Esophagus mucosa (tissue), 1 donor: ENCODE measurements around the gene ERI3. TPM values are rescaled to one million over a fixed set of nuclear protein-coding genes. Genes with fewer than 3 reads are reported as not detected.
A peak's percentile ranks its signal among the peaks of the same experiment; 100 is the strongest.

Experiments used
- ATAC-seq: fragments of 200-7000 bp; cut with Tn5 transposase; one replicate; pipeline ENCODE4 v1.9.1; 2020
- total RNA-seq: library from RNA; stranded (reverse); gene quantifications from one replicate; pipeline ENCODE4 v1.2.4, GENCODE V29; 2023
- donor health status: DM: yes; HTN: yes; CAD: no.

The ERI3 gene
- total RNA-seq = 26.5 TPM

DNA sequence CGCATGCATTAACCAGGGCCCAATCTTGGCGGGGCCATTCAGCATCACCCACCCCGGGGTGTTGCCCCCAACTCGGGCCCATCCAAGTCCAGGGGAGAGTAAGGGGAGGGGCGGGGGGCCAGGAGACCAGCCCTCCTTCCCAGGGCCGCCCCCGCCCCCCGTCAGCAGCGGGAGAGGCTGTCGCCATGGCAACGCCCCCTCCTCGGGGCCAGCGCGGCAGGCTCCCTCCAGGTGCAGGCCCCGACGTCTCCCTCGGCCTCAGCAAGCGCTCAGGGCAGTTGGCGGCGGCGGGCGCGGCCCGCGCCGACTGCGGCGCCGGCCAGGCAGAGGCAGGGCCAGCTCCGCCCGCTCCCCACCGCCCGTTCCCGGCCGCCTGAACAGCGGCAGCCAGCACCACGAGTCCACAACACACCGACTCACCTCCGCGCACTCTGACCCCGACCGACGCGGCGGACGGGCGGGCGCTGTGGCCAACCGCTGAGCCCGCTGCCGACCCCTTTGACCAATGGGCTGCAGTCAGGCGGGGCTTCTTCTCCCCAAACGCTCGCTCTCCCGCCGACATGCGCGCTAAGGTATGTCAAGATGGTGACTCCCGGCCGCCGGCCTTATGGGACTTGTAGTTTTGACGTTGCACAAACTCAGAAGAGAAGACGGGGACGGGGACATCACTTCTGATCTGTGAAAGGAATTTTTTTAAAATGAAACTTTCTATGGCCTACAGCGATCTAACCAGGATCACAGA is at the start of gene ERI3:
ERI3 (minus strand) TSS at position 418 of the 742 bp plus-strand sequence; CDS start at position 187, 231 bp downstream.
- peak; percentile 100 for ATAC-seq

DNA sequence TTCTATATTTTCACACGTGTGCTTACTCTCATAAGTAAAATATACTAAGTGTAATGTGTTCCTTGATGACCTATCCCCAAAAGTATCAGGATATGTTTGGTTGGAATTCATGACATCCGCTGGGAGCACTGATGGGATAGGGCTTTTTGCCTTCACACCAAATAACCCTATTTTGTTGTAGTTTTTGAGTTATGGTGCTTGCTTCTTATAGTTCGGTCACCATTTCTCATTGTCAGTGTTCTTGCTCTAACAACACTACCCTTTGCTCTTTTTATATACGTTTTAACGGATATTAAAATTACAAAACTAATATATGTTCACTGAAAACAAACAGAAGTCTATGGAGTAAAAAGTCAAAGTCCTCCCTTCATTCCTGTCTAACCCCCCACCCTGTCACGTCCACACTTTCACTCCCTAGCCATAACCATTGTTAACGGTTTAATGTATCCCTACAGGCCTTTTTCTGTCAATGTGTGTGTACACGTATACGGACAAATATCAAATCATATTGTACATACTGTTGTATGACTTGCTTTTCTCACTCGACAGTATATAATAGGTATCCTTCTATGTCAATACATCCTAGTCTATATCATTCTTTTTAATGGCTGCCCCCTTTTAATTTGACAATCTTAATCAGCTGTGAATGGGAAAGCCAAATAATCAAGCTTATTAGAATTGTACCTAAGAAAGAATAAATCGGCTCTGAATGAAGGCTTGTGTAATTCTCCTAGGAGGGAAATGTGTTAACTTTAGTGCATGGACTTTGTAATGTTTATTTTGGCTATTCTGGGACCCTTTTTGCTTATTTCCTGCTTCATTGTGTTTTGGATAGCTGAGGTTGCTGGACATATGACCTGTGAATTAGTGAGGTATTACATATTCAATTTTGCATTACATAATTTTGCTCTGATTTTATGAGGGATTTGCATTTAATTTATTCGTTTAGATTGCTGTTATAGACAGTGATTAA is 46.5 kb upstream of the ERI3 start:
- no peak for ATAC-seq

GRCh38 chr1:44390277-44390676 is 35.2 kb upstream of the ERI3 start:
- no peak for ATAC-seq

DNA sequence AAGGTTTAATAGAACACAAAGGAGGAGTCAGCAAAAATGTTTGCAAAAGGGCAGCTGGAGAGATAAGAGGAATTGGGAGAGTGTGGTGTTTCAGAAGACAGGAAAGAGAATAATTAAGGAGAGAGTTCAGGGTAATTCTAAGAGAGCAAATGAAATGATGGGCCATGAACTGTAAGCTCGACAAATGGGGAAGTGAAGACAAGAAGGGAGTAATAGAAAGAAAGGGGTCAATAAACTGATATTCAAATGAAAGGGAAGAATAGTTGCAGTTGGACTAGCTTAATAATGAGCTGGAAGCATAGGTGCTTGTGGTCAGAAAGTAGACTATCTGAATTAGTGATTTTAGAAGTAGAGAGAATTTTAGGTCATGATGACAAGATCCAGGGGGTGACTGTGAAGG is 34.4 kb upstream of the ERI3 start:
- no peak for ATAC-seq

- ATAC-seq = no peak
Observed at GRCh38 chr1:44388551-44388950, 33.5 kb upstream of the ERI3 start.

DNA sequence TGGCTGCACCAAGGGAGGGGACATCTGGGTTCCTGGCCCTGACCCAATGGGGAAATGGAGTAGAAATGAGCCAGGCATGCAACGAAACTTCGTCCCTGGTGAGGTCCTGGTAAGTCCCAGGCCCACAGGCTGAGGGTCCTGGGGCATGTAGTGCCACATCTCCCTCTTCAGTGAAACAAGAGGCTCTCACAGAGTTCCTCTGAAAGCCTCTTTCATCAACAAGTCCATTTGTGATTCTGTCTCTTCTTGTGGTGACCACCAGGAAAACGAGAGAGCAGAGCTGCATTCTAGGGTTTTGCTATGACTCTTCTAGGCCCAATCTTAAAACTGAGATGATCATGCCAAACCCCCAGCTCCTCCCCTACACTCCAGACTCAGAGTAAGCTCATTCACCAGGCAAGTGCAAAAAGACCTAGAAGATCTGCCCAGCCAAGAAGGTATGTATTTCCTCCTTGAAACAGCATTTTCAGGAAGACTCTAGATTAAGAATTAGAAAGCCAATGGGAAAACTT is 25.7 kb upstream of the ERI3 start:
- no peak for ATAC-seq

GRCh38 chr1:44377925-44378784 is 23.1 kb upstream of the ERI3 start:
- no peak for ATAC-seq

DNA sequence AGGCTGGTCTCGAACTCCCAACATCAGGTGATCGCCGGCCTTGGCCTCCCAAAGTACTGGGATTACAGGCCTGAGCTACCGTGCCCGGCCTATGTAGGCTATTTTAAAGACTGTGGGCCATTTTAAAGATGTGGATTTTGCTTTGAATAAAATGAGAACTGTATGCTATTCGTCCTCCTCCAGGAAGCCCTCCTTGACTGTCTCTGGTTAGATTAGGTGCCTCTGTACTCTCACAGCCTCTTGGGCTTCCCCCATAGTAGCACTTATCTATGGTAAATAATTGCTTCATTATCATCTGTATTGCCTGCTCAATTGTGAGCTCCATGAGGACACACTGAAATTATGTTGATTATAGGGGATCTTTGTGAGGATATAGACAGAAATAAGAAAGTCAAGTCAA is 20.5 kb upstream of the ERI3 start:
- ATAC-seq = no peak

DNA sequence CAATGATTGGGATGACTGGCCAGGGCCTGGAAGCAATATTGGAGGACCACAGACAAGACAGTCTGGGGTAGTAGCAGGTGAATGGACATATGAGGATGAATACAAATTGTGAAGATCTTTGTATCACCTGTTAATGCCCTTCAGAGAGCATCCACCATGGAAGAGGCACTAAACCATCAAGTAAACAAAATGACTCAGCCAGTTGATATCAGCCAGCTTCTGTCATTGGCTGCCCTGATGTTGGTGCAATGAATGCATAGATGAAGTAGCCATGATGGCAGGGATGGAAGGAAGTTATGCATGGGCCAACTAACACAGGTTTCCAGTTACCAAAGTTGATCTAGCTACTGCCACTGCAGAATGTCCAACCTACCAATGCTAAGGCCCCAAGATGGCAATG is 16.1 kb upstream of the ERI3 start:
- ATAC-seq = no peak

GRCh38 chr1:44368471-44369151 is 13.6 kb upstream of the ERI3 start:
- ATAC-seq = no peak

DNA sequence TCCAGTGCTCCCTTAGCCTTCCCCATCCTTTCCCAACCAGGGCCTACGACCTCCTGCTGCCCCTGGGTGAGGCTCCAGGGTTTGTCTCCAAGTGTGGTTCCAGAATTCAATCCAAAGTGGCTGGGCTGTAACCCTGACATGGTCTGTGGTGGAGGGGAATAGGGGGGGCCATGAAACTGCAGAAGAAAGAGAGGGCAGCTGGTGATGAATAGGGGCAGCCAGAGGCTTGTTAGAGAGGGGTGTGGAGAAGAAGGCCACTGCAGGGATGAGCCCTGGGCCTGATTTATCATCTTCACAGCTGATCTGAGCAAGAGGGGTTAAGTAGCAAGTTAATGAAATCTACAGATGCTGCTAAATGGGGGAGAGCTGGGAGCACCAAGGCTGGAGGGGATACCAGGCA is 12.9 kb upstream of the ERI3 start:
- no peak for ATAC-seq

DNA sequence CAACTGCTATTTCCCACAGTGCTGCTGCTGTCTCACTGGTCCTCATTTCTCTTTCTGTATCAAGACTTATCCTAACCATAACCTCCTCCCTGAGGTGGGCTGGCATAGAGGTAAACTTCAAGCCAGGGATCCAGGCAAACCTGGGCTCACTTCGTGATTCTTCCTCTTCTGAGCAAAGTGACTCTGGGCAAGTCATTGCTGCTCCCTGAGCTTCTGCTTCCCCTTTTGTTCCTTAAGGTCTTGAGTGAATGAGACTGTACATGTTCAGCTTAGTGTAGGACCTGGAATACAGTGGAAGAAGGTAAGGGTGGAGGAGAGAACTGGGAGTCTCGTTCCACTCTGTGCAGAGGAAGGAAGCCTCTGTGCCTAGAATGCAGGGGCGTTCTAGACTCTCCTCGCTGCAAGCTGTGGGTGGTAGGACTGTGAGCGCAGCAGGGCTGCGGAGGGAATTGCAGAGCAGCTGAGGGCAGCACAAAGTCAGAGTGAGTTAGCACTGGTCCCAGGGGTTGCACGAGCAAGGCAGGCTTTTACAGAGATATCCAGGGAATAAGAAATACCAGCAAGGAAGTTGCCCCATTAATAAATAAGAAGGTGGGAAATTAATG is 11.4 kb upstream of the ERI3 start:
- no peak for ATAC-seq

DNA sequence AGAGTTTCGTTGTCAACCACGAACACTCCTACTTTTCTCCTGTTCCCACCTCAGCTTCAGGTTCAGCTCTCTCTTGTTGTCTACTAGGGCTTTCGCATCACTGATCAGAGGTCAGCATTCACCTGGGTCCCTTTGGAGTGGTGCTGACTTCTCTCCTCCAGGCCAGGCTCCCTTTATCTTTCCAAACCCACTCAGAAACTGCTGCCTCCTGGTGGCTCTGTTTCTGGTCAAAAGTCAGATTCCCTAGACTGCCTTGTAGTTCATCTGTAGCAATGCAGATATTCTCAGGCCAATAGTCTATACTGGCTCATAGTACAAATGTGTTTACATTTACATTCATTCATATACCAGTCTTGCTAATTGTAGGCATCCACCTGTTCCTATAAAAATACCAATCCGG is 6.4 kb upstream of the ERI3 start:
- no peak for ATAC-seq

GRCh38 chr1:44359234-44359935 is 4.3 kb upstream of the ERI3 start:
- ATAC-seq = no peak

DNA sequence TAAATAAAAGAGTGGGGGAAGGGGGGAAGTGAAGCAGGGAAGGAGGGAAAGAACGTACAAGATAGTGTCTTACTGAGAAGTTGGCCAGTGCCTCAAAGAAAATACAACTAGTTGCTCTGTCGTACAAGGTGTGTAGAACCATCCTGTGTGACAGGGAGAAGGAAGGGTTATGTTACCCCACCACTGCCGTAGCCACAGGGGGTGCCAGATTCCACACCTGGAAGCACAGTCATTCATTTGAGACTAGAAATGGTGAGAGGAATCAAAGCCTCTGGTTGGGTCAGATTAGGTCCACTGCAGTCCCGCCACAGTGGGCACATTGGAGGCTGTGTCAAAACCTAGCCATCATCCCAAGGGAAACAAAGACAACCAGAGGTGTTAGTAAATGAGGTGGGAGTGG is 2.7 kb upstream of the ERI3 start:
- no peak for ATAC-seq

- no peak for ATAC-seq
Observed at GRCh38 chr1:44355582-44356305, 687 bp upstream of the ERI3 start.

DNA sequence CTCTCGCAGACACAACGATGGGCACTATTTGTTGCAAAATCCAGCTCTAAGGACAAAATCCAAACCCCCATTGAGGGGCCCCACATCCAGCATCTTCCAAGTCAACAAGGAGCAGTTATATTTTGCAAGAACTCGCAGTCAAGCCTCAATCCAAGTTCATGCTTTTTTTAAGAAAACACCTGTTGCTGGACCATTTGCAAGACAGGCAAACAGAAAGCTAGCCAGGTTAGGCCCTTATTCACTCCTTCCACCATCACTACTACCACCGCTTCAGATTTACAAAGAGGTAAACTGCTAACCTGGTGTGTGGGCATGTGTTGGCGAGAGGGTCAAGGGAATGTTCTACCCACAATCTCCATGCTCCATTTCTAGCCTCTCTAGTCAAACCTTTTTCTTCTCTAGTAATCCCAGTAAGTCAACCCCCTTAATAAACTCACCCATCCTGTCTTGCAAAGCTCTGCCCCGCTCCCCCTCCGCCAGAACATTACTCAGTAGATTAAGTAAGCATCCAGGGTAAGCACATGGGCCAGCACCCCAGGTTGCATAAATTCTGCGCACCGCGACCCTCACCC is 703 bp downstream of the ERI3 start:
- peak; percentile 27 for ATAC-seq

GRCh38 chr1:44353604-44354003 is 1.5 kb downstream of the ERI3 start:
- ATAC-seq = no peak

DNA sequence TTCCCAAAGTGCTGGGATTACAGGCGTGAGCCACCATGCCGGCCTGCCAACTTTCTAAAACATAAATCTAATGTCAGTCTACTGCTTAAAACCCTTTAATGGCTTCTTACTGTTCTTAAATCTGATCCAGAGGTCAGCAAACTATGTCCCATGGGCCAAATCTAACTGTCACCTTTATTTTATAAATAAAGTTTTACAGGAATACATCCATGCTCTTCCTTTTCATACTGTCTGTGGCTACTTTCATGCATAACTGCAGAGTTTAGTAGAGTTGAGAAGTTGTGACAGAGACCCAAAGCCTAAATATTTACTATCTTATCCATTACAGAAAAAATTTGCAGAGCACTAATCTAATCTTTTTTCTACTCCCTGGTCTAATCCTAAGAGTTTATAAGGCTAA is 3.8 kb downstream of the ERI3 start:
- no peak for ATAC-seq

DNA sequence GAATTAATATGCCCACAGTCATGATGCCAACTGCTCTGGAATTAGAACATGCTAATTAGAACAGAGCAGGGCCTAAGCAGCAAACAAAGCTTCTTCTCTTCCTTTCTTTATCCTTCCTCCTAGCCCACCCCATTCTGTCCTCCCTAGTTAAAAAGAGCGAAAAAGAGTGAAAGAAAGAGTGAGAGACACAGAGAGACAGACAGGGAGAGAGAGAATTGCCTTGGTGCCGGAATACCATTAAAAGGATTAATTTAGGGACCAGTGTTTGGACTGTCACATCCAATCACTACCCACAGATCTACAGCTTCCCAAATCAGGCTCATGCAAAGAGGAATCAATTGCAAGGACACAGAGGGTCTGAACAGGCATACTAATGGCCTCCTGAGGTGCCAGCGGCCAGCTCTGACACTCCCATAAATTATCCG is 7.0 kb downstream of the ERI3 start:
- no peak for ATAC-seq
